Renal cortical epithelial cell (primary cell): ENCODE data around the gene BCOR. TPM values are rescaled to one million over a fixed set of nuclear protein-coding genes. Genes with fewer than 3 reads are reported as not detected.

Source experiments
- DNase-seq: peaks from one replicate; pipeline ENCODE4 v3.0.0-alpha.2; 2011; ENCODE audit warnings: low read depth
- total RNA-seq: library from RNA; depleted of rRNA; stranded (reverse); fragments of >200 nt; gene quantifications from 2 replicates; pipeline ENCODE4 v1.2.3, GENCODE V29; 2014

The BCOR gene
- total RNA-seq, 1 donor from 2014 or later, result 39.4 TPM

GRCh38 chrX:40084471-40085101 is 13.2 kb downstream of the BCOR start:
- DNase-seq, result no peak

- no peak for DNase-seq
These were observed 13.8 kb downstream of the BCOR start for GRCh38 chrX:40083979-40084359.

GRCh38 chrX:40083120-40083978 is 14.4 kb downstream of the BCOR start:
- DNase-seq, result no peak

- DNase-seq, result no peak
These were observed 15.2 kb downstream of the BCOR start for GRCh38 chrX:40082447-40083119.

GRCh38 chrX:40081679-40082068 is 16.1 kb downstream of the BCOR start:
- no peak for DNase-seq

- DNase-seq, result no peak
These were observed 16.7 kb downstream of the BCOR start for GRCh38 chrX:40080894-40081678.

GRCh38 chrX:40079572-40079971 is 18.2 kb downstream of the BCOR start:
- DNase-seq, result no peak

GRCh38 chrX:40078489-40079227 is 19.1 kb downstream of the BCOR start:
- DNase-seq, result no peak

- no peak for DNase-seq
These were observed 19.9 kb downstream of the BCOR start for GRCh38 chrX:40077906-40078305.

- DNase-seq, result no peak
These were observed 20.8 kb downstream of the BCOR start for GRCh38 chrX:40076750-40077575.

- no peak for DNase-seq
These were observed 22.8 kb downstream of the BCOR start for GRCh38 chrX:40074959-40075332.

GRCh38 chrX:40074080-40074958 is 23.4 kb downstream of the BCOR start:
- DNase-seq, result no peak

GRCh38 chrX:40073439-40074054 is 24.2 kb downstream of the BCOR start:
- no peak for DNase-seq

- no peak for DNase-seq
These were observed 25.5 kb downstream of the BCOR start for GRCh38 chrX:40072246-40072645.

- no peak for DNase-seq
These were observed 29.7 kb downstream of the BCOR start for GRCh38 chrX:40068048-40068447.

GRCh38 chrX:40066700-40067099 is 31.1 kb downstream of the BCOR start:
- no peak for DNase-seq

GRCh38 chrX:40065296-40066046 is 32.3 kb downstream of the BCOR start:
- no peak for DNase-seq

GRCh38 chrX:40064055-40064597 is 33.6 kb downstream of the BCOR start:
- no peak for DNase-seq
